Stimulated activated naive B cell treated with anti-CD40 and anti-IgM and Interleukin-4, amounts not matched to agents 10 μg/mL and 1 μg/mL and 100 μg/mL, for 72 hours (primary cell): Measurements from ENCODE around the gene CA5B.
"Not testable (repeated sequence)": the region's sequence is repeated elsewhere in the genome, so short reads cannot be mapped to it uniquely, and the experiment has no call there.

Experiments used
- ATAC-seq, 2 donors: fragments of 150-1000 bp; cut with Tn5 transposase; replicated peaks; 2 replicates each; pipeline ENCODE4 v1.10.0; 2021; ENCODE audit warnings: moderate library complexity in 1 of 2
- DNase-seq: peaks from one replicate; pipeline ENCODE4 v3.0.0; 2021
- H3K27ac Mint-ChIP-seq: one replicate; pipeline ENCODE4 v1.8.0; 2022; ENCODE audit warnings: mild to moderate bottlenecking, mixed read lengths
- H3K27me3 Mint-ChIP-seq, 2 donors: one replicate each; pipeline ENCODE4 v1.8.0; 2022; ENCODE audit warnings: mixed read lengths in 2 of 2
- H3K36me3 Mint-ChIP-seq, 2 donors: one replicate each; pipeline ENCODE4 v1.8.0; 2022; ENCODE audit warnings: mixed read lengths in 2 of 2, mild to moderate bottlenecking in 1 of 2
- H3K4me1 Mint-ChIP-seq, 2 donors: one replicate each; pipeline ENCODE4 v1.8.0; 2022; ENCODE audit warnings: mixed read lengths in 2 of 2, mild to moderate bottlenecking in 1 of 2
- H3K4me3 Mint-ChIP-seq, 2 donors: one replicate each; pipeline ENCODE4 v1.8.0; 2022; ENCODE audit warnings: mild to moderate bottlenecking in 2 of 2, mixed read lengths in 2 of 2, moderate library complexity in 1 of 2
- H3K9me3 Mint-ChIP-seq, 2 donors: one replicate each; pipeline ENCODE4 v1.8.0; 2022; ENCODE audit warnings: mixed read lengths in 2 of 2, mild to moderate bottlenecking in 1 of 2

CA5B gene, protein sequence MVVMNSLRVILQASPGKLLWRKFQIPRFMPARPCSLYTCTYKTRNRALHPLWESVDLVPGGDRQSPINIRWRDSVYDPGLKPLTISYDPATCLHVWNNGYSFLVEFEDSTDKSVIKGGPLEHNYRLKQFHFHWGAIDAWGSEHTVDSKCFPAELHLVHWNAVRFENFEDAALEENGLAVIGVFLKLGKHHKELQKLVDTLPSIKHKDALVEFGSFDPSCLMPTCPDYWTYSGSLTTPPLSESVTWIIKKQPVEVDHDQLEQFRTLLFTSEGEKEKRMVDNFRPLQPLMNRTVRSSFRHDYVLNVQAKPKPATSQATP

DNA sequence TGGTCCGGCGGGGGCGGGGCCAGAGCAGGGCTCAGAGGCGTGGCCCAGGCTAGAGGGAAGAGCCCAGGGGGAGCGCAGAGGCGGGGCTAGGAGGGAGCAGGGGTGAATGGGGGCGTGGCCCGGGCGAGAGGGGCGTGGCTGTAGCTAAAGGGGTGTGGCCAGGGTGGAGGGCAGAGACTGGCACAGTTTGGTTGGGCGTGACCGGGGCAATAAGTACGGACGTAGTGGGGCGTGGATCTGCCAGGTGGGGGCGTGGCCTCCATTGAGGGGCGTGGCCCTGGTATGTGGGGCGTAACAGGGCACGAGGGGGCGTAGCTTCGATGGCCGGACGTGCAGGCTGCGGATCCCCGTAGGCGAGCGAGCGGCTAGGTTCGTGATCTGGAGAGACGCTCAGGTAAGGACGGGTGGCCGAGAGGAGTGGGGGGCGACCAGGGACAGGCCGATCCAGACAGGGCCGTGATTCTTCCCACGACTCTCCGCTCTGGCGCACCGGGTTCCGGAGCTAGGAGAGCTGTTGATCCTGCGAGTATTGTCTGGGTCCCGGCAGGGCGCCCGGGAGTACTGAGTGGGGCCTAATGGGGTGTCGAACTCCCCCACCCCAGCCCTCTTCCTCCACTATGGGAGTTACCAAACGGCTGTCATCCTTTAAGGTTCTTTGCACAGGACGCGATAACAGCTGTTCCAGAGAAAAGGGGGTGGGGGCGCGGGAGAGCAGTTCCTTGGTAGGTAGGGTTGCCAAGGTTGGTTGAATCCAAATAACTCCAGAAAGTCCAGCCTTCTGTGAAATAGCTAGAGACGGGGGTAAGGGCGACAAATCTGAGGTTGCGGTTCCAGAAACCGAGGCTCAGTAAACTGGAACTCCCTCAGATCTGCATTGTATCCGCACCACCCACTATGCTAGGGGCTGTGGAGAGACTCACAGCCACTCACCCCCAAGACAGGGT is at the start of gene CA5B:
Gene CA5B (plus strand): TSS at position 312 of the 944 bp plus-strand sequence. CDS start 11,754 bp downstream, outside the sequence.
- no peaks in the 10 kb centered on the region for H3K27me3 Mint-ChIP-seq
- peak within 1 kb of the TSS; percentile 85 for H3K27ac Mint-ChIP-seq
- H3K4me1 Mint-ChIP-seq = peaks cover 19 to 29% of the 10 kb centered on the region in 2 donors
- H3K9me3 Mint-ChIP-seq = peaks cover 0 to 1% of the 10 kb centered on the region in 2 donors
- H3K36me3 Mint-ChIP-seq = peaks cover 3 to 22% of the 10 kb centered on the region in 2 donors
- DNase-seq = peak; percentile 96
- H3K4me3 Mint-ChIP-seq = peak within 1 kb of the TSS; percentile 88 to 90
- ATAC-seq = peak; percentile 95 to 97

DNA sequence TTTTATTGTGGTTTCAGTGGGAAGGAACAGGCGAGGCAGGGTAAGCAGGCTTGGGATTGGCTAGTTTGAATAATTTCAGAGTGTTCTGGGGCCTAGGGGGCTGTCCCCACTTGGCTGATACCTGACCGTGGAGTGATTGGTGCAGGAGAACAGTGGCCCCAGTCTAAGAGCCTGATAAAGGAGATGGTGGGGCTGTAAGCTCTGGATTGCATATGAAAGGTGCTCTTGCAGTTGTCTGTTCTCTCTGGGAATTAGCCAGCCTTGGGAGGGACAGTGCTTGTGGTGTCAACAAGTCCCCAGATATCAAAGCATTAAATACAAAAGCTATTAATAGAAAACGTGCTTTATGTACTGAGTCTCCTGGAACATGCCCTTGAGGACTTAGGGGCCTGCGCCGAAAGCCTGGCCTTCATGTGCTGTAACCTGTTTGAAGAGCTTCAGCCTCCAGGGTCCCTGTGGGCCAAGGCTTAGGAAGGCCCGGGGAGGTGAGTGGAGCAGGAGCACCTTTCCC is 43.1 kb upstream of the CA5B start:
- Mint-ChIP-seq H3K27ac (no peak overlapping the region), H3K27me3 (no peaks in the 10 kb centered on the region), H3K9me3 (no peaks in the 10 kb centered on the region), H3K4me3 (peak overlapping the region in 1 of 2 donors; percentile 30), H3K36me3 (peaks cover 22 to 63% of the 10 kb centered on the region in 2 donors), H3K4me1 (peaks cover 3 to 6% of the 10 kb centered on the region in 2 donors)
- ATAC-seq (no peak), DNase-seq (no peak)

DNA sequence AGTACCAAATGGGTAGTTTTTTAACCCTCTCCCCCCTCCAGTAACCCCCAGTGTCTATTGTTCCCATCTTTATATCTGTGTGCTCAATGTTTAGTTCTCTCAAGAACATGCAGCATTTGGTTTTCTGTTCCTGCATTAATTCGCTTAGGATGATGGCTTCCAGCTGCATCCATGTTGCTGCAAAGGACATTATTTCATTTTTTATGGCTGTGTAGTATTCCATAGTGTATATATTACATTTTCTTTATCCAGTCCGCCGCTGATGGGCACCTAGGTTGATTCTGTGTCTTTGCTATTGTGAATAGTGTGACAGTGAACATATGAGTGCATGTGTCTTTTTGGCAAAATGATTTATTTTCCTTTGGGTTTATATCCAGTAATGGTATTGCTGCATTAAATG is 41.6 kb upstream of the CA5B start:
- no peak overlapping the region for H3K4me3 Mint-ChIP-seq
- DNase-seq = no peak
- peaks cover 14 to 60% of the 10 kb centered on the region in 2 donors for H3K36me3 Mint-ChIP-seq
- no peaks in the 10 kb centered on the region for H3K27me3 Mint-ChIP-seq
- ATAC-seq = no peak
- H3K27ac Mint-ChIP-seq = no peak overlapping the region
- no peaks in the 10 kb centered on the region for H3K9me3 Mint-ChIP-seq
- H3K4me1 Mint-ChIP-seq = peaks cover 2 to 6% of the 10 kb centered on the region in 2 donors

DNA sequence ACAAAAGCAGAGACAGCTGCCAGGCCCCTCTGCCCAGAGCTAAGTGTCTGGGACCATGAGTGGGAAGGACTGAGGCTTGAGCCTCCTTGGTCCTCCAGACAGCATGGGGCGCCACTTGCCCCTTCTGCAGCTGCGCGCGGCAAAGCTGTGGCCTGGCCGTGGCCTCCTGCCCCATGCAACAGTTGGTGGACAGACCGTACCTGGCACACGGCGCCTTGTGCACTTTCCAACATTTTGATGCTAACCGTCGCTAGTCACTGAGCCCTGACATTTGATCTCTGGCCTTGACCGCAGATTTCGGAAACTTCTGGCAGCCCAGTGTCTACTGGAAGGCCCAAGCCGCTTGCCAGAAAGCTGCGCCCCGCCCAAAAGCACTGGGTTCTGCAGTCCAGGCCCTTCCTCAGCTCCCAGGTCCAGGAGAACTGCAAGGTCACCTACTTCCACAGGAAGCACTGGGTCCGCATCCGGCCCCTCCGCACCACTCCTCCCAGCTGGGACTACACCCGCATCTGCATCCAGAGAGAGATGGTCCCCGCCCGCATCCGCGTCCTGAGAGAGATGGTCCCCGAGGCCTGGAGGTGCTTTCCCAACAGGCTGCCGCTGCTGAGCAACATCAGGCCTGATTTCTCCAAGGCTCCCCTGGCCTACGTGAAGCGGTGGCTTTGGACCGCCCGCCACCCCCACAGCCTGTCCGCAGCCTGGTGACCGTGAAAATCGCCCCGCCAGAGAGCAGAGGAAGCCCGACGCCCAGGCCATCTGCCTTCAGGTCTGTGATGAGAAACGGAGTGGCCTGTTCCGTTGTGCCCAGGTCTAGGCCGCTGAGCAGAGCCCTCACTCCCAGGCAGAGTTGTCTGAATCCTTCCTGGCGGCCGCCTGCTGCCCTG is 35.3 kb upstream of the CA5B start:
- ATAC-seq (no peak), DNase-seq (no peak)
- Mint-ChIP-seq H3K4me3 (no peak overlapping the region), H3K27ac (no peak overlapping the region), H3K36me3 (peaks cover 5 to 37% of the 10 kb centered on the region in 2 donors), H3K9me3 (no peaks in the 10 kb centered on the region), H3K27me3 (no peaks in the 10 kb centered on the region), H3K4me1 (no peaks in the 10 kb centered on the region)

DNA sequence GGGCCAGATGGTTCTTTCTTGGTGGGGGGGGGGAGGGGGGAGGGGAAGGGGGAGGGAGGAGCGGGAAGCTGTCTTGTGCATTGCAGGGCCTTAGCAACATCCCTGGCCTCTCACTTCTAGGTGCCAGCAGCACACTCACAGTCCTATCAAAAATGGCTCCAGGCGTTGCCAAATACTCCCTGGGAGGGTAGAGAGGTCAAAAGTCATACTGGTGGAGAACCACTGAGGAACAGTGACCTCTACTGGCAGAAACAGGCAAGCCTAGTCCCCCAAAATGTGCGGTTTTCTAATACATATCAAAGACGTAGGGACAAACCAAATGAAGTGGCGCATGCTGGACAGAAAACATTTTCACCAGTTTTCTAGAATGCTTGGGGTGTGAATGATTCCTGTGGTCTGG is 34.3 kb upstream of the CA5B start:
- peaks cover 5 to 42% of the 10 kb centered on the region in 2 donors for H3K36me3 Mint-ChIP-seq
- H3K27me3 Mint-ChIP-seq, H3K27ac Mint-ChIP-seq, DNase-seq, H3K4me1 Mint-ChIP-seq, H3K4me3 Mint-ChIP-seq, H3K9me3 Mint-ChIP-seq: not testable (repeated sequence)
- ATAC-seq = peak in 1 of 2 donors; percentile 64

DNA sequence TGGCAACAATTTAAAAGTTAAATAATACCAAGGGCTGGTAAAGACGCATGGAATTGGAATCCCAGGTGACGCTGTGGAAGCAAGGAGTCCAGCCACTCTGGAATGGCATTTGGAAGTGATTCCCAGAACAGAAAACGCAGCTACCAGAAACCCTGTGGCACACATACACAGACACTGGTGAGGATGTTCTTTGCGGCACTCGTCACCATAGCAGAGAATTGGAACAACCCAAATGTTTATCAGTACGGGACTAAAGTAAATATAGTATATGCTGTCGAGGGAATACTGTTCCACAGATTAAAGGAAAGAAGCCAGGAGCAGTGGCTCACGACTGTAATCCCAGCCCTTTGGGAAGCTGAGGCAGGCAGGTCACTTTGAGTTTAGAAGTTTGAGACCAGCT is 33.8 kb upstream of the CA5B start:
- DNase-seq, H3K27ac Mint-ChIP-seq, H3K27me3 Mint-ChIP-seq, H3K4me1 Mint-ChIP-seq, H3K4me3 Mint-ChIP-seq, ATAC-seq, H3K9me3 Mint-ChIP-seq: not testable (repeated sequence)
- H3K36me3 Mint-ChIP-seq = peaks cover 5 to 39% of the 10 kb centered on the region in 2 donors

DNA sequence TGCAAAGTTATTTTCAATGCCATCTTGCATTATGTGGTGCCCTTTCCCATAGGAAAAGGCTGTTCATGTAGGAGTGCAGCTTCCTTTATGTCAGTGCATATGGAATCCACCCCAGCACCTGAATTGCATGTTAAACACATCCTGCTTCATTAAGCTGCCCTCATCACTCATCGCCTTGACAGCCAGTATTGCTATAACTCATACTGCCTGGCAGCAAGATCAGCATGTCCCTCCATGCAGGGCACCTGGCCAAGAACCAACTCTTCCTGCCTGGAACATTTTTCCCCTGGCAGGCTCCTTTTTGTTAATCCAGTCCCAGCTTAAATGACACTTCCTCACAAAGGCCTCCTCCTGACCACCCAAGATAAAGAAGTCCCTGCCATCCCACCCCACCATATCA is 23.5 kb upstream of the CA5B start:
- DNase-seq (no peak), ATAC-seq (no peak)
- H3K4me3 Mint-ChIP-seq = no peak overlapping the region
- no peaks in the 10 kb centered on the region for H3K9me3 Mint-ChIP-seq
- H3K27me3 Mint-ChIP-seq = no peaks in the 10 kb centered on the region
- peaks cover 0 to 3% of the 10 kb centered on the region in 2 donors for H3K4me1 Mint-ChIP-seq
- H3K27ac Mint-ChIP-seq = no peak overlapping the region
- peaks cover 5 to 26% of the 10 kb centered on the region in 2 donors for H3K36me3 Mint-ChIP-seq

DNA sequence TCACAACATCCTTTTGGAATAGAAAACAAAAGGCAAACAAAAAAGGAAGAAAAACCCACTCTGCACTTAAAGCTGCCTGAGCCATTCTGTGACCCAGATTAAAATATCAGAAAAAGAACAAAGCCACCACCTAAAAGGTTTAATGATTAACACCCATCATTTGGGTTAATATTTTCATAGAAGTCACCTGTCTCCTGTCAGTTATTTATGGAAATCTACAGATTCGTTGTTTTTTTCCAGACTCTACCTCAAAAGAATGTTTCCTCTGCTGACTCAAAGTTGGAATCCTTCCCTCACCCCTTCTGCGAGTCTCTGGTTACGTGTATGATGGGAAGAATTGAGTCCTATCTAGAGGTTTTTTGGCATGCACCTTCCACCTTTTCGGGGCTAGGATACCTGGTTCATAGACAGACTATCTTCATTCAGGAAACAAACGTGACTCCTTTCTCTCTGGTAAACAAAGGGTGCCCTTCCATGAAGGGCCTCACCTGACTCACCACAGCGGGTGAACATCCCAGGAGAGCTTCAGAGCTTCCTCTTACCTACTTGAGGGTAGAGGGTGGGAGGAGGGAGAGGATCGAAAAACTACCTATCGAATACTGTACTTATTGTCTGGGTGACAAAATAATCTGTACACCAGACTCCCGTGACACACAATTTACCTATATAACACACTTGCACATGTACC is 19.6 kb upstream of the CA5B start:
- ATAC-seq (no peak), DNase-seq (no peak)
- no peaks in the 10 kb centered on the region for H3K27me3 Mint-ChIP-seq
- H3K9me3 Mint-ChIP-seq = no peaks in the 10 kb centered on the region
- H3K27ac Mint-ChIP-seq = peak overlapping the region; percentile 42
- peaks cover 0 to 3% of the 10 kb centered on the region in 2 donors for H3K4me1 Mint-ChIP-seq
- peaks cover 7 to 25% of the 10 kb centered on the region in 2 donors for H3K36me3 Mint-ChIP-seq
- H3K4me3 Mint-ChIP-seq = no peak overlapping the region

DNA sequence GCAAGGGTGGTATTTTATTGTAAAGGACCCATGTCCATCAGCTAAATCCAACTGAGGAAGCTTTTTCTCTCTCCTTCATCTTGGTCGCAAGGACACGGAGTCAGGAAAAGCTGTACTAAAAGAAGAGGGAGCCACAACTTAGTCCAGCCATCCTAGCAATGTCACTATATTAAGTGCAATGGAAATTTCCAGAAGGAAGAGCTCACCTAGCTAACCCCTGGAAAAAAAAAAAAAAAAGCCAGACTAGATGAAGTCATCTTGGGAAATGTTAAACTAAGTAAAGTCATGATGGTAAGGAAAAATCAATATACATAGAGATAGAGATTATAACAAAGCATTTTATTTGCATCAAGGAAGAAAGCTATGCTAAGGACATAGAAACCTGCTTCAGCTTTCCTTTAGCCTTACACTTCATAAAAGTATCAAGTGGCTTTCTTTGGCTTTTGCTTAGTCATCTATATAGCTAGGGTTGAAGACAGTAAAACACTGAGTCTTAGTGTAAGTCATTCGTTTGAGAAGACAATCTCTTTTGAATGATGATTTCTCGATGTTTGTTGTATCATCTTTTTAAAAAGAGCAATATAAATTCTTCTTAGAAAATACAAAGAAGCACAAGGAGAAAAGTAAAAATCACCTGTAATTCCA is 18.6 kb upstream of the CA5B start:
- Mint-ChIP-seq H3K27ac (no peak overlapping the region), H3K4me1 (peaks cover 0 to 3% of the 10 kb centered on the region in 2 donors), H3K27me3 (no peaks in the 10 kb centered on the region), H3K4me3 (no peak overlapping the region), H3K9me3 (no peaks in the 10 kb centered on the region), H3K36me3 (peaks cover 7 to 28% of the 10 kb centered on the region in 2 donors)
- ATAC-seq (no peak), DNase-seq (no peak)

DNA sequence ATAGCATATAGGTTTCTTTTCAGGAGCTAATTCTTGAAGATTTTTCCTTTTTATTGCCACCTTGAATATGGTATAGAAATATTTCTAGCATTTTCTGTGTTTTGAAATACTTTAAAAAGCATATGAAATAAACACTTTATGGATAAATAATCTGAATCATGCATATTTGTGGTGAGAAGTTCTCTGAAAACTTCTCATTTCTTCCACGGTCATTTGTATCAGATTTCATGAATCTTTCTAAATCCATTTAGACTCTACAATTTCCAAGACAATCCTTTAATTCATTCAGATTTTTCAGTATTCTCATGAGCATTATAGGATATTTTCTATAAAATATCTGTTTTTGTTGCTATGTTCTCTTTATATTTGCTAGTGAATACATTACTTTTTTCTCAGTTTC is 16.2 kb upstream of the CA5B start:
- Mint-ChIP-seq H3K36me3 (peaks cover 7 to 20% of the 10 kb centered on the region in 2 donors), H3K27ac (no peak overlapping the region), H3K4me3 (no peak overlapping the region), H3K4me1 (peaks cover 0 to 3% of the 10 kb centered on the region in 2 donors), H3K27me3 (no peaks in the 10 kb centered on the region), H3K9me3 (no peaks in the 10 kb centered on the region)
- ATAC-seq (no peak), DNase-seq (no peak)

DNA sequence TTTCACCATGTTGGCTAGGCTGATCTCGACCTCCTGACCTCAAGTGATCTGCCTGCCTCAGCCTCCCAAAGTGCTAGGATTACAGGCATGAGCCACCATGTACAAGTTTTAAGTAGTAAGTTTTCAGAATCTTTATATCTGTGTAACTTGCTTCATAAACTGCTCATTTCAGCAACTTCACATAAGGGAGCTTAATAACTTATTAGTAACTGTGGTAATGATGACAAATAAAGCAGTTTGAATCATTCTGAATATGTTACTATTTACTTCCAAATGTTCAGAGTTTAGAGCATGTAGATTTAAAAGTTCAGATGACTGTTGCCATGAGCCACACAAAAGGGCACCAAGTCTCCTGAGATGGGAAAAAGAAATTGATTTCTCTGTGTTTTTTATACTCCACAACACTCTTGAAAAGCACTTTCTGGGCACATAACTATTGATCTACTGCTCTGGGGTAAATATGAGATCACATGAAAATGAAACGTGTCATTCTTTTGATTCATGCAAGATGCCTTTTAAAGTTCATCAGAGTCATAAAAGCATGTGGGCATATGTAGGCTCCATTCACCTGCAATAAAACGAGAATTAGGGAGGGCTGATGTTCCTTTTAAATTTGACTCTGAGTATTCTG is 14.1 kb upstream of the CA5B start:
- Mint-ChIP-seq H3K4me1 (no peaks in the 10 kb centered on the region), H3K4me3 (no peak overlapping the region), H3K27ac (no peak overlapping the region), H3K27me3 (no peaks in the 10 kb centered on the region), H3K36me3 (peaks cover 6 to 13% of the 10 kb centered on the region in 2 donors), H3K9me3 (peaks cover 0 to 7% of the 10 kb centered on the region in 2 donors)
- ATAC-seq (no peak), DNase-seq (no peak)

DNA sequence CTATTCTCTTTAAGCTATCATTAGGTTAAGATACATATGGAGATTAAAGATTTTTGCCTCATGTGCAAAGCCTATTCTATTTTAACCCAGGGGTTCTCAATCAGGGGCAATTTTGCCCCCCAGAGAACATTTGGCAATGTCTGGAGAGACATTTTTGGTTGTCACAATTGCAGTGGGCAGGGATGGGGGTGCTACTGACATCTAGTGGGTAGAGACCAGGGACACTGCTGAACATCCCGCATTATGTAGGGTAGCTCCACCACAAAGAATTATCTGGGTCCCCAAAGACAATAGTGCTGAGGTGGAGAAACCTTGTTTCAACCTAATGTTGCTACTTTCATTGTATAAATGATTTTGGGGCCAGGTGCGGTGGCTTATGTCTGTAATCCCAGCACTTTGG is 13.2 kb upstream of the CA5B start:
- DNase-seq = no peak
- H3K36me3 Mint-ChIP-seq = peaks cover 6 to 11% of the 10 kb centered on the region in 2 donors
- no peak for ATAC-seq

More for the DNA sequence above, 13.2 kb upstream of the CA5B start:
- H3K4me3 Mint-ChIP-seq = no peak overlapping the region
- no peaks in the 10 kb centered on the region for H3K27me3 Mint-ChIP-seq
- no peaks in the 10 kb centered on the region for H3K4me1 Mint-ChIP-seq
- H3K9me3 Mint-ChIP-seq = peaks cover 0 to 7% of the 10 kb centered on the region in 2 donors
- no peak overlapping the region for H3K27ac Mint-ChIP-seq
